SH-SY5Y (cell line): Measurements from ENCODE around the gene HLA-DOB.

Source experiments
- GATA2 ChIP-seq: IDR thresholded peaks from 2 replicates; pipeline ENCODE4 v1.6.1; 2011; ENCODE audit warnings: mild to moderate bottlenecking, low read depth, low read length
- GATA3 ChIP-seq: IDR thresholded peaks from 2 replicates; pipeline ENCODE4 v1.6.1; 2011; ENCODE audit warnings: low read depth, mild to moderate bottlenecking, low read length, moderate library complexity

- TF ChIP-seq GATA3, result no peak
- TF ChIP-seq GATA2, result no peak
Measured at GRCh38 chr6:32830017-32830416, 13.2 kb upstream of the HLA-DOB start.
